ENCODE data around the gene STAM2.
"Not testable (repeated sequence)": the region's sequence is repeated elsewhere in the genome, so short reads cannot be mapped to it uniquely, and the experiment has no call there.

Gene STAM2
- 52.9 to 68.9 reads per million in 2 donors for total RNA-seq

DNA sequence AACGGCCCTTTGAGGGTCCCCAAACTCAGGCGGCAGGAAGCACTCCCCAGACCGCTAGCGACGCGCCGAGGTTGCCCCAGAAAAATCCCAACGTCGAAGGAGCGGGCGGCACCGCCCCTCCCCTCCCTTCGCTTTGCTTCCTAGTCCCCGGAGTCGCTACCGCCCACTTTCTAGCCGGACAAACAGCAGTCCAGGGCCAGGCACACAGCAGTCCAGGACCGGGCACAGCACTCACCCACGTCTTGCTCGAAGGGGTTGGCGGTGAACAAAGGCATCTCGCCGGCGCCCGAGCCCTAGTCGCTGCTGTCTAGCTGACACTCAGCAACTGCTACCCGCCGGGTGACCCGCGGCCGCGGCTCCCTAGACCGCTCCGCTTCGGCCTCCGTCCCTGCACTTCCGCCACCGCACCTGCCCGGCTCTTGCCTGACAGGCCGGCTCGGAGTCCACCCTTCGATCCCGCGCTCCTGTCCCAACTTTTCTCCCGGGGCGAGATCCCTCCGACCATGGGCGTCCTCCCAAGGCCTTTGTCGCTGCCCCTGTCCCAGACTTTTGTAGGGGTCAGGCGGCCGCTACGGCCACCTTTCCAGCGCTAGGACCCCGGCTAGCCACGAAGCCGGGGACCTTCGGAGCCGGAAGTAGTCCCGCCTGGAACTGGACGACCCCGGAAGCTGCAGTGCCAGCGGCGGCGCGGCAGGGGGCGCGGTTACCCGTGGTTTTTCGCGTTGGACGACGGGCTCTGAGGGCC lies at the start of gene STAM2:
Gene STAM2, minus strand, starts transcription at position 396 of the 745 bp plus-strand sequence. Its CDS starts 121 bp downstream, at position 275.
- DNase-seq: peak; percentile 79

DNA sequence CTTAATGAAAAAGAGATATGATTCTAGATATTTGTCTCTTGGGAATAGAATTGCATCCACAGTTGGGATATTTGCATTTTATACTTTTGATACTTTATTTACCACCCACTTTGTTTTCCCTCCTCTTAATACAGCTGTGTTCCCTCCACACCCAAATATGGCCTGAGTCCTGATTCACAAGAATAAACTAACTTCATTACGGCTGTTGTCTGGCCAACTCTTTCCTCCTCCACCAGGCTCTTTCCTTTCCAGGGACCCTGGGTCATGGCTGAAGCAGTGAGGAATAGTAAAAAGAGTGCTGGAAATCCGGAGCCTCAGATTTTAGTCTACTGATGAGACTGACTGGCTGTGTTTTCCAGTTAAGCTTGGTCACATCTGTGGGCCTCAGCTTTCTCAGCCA lies 48.4 kb upstream of the STAM2 start:
- no peak for DNase-seq

DNA sequence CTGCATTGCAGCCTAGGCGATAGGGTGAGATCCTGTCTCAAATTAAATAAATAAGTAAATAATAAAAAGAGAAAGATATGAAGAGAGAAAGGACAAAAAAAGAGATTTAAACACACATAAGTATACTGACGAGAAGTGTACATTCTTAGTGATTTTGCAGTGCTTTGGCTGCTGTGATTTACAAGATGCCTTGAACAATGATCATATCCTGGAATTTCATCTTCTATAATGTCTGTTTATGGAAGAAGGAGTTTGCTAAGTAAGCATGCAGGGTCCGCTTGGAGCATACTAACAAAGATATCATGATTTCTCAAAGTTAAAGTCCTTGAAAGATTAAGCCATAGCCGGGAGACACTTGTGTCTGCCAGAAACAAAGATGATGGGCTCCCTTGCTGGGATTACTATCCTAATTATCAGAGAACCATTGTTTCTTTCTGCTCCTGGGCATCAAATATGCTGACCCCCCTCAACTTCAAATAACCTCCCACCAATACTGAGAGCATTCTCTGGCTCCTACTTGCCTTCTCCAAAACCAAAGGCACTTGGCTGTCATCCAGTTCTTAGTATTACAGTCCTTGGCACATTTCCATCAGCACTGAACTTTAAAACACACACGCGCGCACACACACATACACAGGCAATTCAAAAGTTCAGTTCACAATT lies 47.5 kb upstream of the STAM2 start:
- DNase-seq: no peak

DNA sequence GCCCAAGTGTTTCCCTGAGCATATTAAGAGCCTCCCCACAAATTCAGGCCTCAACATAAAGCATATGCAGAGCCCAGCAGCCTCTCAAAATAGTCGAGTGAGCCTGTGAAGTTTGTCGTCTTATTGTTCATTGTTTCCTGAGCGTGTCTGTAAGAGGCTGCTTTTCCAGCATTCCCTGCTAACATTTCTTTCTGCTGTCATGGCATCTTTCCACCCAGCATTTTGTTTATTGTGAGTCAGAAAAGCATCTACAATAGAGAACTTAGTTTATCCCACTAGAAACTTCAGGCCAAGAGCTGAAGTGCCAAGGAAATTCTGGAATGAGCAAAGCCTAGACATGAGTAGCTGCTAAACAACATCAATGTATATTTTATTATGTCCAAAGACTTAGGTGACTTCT lies 46.3 kb upstream of the STAM2 start:
- no peak for DNase-seq

DNA sequence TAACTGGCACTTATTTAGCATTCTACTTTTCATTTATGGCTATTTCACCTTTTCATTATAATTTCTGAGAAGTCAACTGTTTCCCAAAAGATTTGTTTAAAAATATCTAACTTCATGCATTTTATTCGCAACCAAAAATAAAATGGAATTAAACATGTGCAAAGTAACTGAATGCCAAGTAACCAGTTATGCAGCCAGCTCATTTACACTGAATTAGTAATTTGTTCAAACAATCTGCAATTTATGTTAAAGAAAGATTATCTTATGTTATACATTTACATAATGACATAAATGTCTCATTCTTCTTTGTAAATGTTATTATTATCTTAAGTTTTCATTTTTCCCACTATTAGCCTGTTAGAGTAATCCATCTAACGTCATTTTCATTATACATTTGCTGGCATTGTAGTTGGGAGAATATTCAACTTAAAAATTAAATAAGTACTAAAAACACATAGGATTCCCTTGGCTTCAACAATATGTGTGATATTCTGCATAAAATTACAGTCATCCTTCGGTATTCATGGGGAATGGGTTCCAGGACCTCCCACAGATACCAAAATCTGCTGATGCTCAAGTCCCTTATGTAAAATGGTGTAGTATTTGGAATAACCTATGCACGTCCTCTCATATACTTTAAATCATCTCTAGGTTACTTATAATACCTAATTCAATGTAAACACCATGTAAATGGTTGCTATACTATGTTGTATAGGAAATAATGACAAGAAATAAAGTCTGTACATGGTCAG lies 43.7 kb upstream of the STAM2 start:
- no peak for DNase-seq

DNA sequence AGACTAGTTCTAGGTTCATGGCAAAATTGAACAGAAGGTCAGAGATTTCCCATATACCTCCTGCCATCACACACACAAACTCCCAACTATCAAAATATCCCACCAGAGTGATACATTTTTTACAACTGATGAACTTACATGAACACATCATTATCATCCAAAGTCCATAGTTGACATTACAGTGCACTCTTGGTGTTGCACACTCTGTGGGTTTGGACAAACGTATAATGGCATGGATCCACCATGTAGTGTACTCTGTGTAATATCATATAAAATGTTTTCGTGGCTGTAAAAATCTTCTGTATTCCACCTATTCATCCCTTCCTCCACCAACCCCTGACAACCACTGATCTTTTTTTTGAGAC lies 25.9 kb upstream of the STAM2 start:
- no peak for DNase-seq

DNA sequence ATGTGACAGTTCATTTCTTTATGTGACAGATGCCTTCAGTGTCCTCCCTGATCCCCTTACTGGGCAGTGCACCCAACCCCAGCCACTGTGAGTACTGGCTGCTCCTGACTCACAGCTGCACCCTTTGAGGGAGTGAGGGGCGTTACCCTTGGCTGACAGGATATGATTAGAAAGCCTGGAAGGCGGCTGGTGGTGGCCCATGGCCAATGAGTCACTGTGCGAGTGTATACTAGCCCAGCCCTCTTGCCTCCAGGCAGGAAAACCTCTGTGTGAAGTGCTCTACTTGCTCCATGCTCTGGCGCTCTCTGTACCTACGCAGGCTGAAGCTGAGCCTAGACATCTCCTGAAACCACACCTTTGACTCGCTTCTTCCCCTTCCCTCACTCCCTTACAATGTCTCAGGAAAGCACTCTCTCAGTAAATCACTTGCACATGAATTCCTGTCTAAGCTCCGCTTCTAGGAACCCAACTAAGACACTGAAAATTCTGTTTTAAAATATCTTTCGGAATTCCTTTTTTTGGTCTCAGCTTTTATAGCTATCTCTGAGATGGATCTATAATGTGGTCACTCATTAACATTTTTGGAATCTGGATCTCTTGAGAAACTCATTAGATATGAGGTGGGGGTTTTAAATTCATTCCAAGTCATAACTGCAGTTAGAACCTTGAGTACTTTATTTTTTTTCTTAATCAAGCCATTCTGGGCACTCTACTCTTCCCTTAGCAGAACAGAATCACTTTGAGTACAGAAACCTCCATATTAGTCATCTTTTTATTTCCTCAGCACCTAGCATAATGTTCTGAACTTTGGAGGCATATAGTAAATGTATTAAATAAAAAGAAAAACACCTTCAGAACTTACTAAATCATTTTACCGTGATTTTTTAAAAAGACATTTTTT lies 25.3 kb upstream of the STAM2 start:
- no peak for DNase-seq

DNA sequence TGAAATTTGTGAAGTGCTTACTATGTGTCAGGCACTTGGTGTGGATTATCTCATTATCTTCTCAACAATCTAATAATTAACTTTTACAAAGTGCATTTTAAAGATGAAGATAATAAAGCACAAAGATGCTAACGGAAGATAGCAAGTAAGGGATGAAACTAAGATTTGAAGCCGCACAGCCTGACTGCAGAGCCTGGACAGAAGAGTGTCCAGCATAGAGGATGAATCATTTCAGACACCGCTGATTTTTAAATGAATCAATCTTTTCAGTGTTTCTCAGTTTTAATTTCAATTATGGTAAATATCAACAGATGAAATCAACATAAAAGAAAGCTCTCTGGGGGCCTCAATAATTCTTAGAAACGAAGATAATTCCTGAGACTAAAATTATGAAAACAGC lies 24.5 kb upstream of the STAM2 start:
- DNase-seq: no peak

DNA sequence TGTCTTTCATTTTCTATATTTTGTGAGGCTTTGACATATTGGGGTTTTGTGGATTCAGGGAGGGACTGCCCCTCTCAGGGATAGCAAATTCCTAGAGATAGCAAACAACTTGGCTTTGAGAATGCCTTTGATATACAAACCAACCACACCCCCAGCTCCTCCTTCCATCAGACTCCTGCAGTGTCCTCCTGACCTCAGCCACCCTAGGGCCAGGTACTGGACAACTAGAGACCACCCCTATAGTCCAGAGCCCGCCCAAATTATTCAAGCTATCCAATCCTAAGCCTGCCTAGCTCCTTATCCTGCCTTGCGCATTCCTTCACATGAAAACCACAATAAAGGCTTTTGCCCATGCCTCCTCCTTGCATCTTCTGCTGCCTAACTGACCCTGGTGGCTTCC lies 22.9 kb upstream of the STAM2 start:
- DNase-seq: no peak

DNA sequence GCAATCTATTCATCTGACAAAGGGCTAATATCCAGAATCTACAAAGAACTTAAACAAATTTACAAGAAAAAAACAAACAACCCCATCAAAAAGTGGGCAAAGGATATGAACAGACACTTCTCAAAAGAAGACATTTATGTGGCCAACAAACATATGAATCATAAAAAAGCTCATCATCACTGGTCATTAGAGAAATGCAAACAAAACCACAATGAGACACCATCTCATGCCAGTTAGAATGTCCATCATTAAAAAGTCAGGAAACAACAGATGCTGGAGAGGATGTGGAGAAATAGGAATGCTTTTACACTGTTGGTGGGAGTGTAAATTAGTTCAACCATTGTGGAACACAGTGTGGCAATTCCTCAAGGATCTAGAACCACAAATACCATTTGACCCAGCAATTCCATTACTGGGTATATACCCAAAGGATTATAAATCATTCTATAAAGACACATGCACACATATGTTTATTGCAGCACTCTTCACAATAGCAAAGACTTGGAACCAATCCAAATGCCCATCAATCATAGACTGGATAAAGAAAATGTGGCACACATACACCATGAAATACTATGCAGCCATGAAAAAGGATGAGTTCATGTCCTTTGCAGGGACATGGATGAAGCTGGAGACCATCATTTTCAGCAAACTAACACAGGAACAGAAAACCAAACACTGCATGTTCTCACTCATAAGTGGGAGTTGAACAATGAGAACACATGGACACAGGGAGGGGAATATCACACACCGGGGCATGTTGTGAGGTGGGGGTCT lies 22.1 kb upstream of the STAM2 start:
- not testable (repeated sequence) for DNase-seq

DNA sequence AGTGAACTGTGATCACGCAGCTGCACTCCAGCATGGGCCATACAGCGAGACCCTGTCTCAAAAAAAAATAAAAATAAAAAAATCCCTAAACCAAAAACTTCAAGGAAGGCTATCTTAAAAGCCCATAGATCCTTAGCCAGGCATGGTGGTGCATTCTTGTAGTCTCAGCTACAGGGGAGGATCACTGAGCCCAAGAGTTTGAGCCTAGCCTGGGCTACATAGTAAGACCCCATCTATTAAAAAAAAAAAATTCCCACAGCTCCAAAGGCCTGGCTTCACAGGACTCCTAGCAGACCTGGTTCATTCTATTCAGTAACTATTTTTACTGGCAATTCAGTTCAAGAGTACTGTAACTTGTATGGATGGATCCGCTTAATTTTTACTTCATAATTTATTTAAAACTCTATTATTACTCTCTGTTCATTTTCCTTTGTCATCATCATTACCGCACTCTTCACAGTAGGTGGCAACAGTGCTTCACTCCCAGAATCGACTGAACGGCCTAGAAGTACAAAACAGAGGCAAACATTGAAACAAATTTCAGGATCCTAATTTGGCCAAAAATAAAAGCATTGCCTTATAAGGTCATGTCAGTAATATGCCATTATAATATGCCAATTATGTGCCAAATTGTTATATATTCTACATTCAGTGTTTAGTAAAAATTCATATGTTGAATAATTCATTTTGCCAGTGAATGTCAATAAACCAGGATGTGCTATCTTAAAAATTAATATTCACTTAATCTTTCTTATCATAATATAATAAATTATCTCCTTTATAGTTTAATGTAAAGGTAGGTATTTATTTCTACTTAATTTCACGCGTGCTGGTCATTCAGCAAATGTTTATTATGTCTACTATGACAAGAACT lies 14.3 kb upstream of the STAM2 start:
- DNase-seq: no peak

DNA sequence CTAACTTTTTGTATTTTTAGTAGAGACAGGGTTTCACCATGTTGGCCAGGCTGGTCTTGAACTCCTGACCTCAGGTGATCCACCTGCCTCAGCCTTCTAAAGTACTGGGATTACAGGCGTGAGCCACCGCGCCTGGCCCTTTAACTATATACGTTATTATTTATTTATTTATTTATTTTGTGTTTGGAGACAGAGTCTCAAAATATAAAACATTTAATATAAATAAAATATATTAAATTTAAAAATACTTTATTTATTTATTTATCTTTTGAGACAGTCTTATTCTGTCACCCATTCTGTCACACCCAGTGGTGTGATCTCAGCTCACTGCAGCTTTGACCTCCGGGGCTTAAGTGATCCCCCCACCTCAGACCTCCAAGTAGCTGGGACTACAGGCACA lies 11.2 kb upstream of the STAM2 start:
- DNase-seq: not testable (repeated sequence)

DNA sequence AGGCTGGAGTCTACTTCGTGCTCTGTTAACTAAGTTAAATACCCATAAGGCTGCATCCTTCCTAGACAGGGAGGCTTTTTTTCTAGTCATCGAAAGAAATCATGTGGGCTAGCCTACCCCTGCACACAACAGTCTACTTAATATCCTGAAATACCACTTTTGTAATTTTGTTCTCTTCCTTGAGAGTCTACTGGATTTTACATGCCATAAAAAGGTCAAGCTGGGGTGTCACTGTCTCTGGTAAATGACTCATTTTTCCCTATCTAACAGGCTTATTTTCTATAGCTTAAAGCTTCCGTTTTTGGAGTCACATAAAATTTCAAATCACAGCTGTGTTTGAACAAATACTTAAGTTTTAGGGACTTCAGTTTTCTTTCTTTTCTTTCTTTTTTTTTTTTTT lies 10.7 kb upstream of the STAM2 start:
- no peak for DNase-seq

DNA sequence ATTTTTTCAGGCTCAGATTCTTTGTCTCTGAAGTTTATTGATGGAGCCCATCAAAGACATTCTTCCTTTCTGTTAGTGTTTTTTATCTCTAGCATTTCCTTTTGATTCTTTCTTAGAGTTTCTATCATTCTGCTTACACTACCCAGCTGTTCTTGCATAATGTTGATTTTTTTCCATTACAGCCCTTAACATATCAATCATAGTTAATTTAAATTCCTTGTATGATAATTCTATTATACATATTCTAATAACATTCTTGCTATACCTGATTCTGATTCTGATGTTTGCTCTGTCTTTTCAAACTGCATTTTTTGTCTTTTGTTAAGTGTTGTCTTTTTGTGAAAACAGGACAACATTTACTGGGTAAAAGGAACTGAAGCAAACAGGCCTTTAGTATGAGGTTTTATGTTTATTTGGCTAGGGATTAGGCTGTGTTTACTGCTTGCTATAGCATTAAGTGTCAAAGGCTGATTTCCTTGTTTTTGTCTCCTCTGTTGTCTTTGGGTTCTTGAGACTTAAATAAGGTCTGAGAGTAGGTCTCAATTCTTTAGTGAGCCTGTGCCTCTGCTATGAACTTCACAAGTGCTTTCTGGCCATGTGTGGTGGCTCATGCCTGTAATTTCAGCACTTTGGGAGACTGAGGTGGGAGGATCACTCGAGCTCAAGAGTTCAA lies 8.0 kb upstream of the STAM2 start:
- DNase-seq: no peak

DNA sequence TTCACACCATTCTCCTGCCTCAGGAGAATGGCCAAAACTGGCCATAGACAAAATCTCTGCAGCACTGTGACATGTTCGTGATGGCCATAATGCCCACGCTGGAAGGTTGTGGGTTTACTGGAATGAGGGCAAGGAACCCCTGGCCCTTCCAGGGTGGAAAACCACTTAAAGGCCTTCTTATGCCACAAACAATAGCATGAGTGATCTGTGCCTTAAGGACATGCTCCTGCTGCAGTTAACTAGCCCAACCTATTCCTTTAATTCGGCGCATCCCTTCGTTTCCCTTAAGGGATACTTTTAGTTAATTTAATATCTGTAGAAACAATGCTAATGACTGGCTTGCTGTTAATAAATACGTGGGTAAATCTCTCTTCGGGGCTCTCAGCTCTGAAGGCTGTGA lies 2.1 kb upstream of the STAM2 start:
- DNase-seq: not testable (repeated sequence)

DNA sequence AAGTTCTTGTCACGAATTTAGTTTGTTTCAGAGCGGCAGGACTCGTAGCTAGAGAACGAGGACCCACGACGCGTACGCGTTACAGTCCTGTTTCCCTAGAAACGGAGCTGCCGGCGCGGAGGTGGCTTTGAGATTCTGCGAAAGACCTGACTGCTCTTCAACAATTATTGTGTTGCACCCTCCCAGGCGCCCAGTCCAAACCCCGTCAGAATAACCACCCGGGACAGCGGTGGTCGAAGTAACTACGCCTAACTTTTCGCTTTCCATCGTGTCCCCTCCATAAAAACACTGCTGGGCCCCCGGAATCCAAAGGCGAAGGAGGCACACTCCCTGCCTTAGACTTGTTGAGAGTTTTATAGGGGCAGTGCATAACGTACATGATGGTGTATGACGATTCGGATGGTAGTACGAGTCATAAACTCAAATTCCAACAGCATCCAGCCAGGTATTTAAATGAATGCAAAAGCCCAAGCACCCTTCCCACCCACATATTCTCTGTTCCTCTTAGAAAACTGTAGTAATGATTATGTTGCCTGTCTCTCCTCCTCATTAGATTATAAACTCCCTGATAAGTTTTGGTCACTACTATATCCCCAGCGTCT lies 651 bp upstream of the STAM2 start:
- no peak for DNase-seq

DNA sequence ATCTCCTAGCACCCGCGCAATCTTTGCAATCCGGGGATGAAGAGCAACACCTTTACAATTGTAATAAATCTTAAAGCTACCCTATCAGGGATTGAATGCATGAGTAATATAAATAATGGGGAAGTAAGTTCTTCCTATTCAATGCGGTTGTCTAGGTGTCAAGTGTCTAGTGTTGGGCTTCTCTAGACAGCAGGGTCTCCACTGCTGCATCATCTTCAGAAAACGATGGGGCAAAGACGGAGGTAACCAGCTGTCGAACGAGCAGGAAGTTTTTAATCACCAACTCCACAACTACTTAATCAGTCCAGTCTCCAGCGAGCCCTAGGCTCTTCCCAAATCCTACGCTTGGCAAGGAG lies 573 bp downstream of the STAM2 start:
- no peak for DNase-seq

DNA sequence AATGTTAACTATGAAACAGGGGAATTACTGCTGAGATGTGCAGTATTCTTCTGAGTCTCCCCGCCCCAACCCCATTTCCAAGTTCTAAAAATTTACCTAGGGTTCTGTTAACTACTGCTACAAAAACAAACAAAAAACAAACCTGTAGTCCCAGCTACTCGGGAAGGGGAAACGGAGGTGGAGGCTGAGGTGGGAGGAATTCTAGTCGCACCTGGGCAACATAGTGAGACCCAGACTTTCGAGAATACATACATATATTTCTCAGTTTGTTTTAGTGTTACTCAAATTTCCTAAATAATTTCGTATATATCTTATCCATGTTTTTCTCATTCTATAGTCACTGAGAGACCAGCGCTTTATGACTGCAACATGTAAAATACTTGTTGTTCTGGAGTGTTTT lies 989 bp downstream of the STAM2 start:
- DNase-seq: no peak

DNA sequence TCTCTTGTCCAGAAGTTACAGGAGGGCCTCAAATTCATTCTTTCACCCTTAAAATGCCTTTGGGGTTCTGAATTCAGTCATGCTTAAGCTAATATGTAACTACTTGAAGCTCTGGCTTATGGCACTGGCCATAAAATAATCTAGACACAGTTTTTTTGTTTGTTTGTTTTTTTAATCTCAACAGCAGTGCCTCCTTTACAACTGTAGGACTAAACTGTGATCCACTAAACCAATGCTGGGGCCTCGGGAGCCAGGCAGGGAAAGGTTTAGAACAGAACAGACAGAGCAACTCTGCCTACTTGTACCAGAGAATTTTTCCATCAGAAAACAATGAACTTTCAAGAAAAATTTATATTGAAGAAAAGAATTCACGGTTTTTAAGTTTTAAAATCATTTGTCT lies 1.7 kb downstream of the STAM2 start:
- DNase-seq: no peak

DNA sequence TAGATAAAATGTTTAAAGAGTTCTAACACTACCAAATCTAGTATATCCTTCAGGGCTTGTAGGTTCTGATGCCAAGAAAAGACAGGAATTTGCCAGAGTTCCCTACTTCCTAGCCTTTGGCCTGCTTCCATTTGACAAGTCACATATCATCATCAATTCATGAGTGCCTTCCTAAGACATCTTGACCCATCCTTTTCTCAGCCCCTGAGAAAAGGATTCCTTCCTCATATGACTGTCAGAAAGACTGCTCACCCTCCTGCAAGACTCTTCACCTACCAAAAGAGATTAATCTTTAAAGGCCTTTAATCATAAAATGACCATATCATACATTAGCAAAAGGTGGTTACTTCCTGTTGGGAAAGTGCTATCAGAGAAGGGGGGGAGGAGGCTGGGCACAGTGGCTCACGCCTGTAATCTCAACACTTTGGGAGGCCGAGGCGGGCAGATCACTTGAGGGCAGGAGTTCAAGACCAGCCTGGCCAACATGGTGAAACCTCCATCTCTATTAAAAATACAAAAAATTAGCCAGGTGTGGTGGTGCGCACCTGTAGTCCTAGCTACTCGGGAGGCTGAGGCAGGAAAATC lies 3.3 kb downstream of the STAM2 start:
- not testable (repeated sequence) for DNase-seq
